ENCODE results near the gene CIB2. TPM values are rescaled to one million over a fixed set of nuclear protein-coding genes. Genes with fewer than 3 reads are reported as not detected.
A peak's percentile ranks its signal among the peaks of the same experiment; 100 is the strongest.

CIB2 gene
- total RNA-seq, 4 donors from 2014 or later: 8.4 to 19.5 (median 9.5) TPM

DNA sequence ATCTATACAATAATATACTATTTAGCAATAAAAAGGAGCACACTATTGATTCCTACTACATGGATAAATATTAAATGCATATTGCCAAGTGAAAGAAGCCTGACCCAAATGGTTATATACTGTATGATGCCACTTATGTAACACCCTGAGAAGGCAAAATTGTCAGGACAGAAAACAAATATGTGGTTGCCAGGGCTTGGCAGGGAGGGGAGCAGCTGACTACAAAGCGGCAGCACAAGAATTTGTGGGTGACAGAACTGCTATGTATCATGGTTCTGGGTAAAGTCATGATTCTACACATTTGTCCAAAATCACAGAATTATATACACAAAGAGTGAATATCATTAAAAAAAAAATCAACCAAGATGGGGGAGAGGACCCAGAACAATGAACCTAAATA lies 76.3 kb downstream of the CIB2 start:
- Histone ChIP-seq H3K9me3 (no peaks in the 10 kb centered on the region), H3K27me3 (no peaks in the 10 kb centered on the region), H3K36me3 (peaks cover 0 to 5% (median 0%) of the 10 kb centered on the region in 4 donors), H3K27ac (peak overlapping the region in 2 of 4 donors; percentile 71 to 84), H3K4me1 (peaks cover 62 to 89% (median 84%) of the 10 kb centered on the region in 4 donors), H3K4me3 (no peak overlapping the region)
- no peak for DNase-seq
- no peak for TF ChIP-seq POLR2A (IDR thresholded peaks at IDR 0.05)
- TF ChIP-seq EP300 (IDR thresholded peaks at IDR 0.05; ENCODE audit: low read depth): no peak
- TF ChIP-seq POLR2AphosphoS5 (IDR thresholded peaks at IDR 0.05): no peak
- TF ChIP-seq CTCF (IDR thresholded peaks at IDR 0.05): no peak
- WGBS, 2 donors (ENCODE audit: low coverage in 1 of 2): 67 to 88% methylated on average over 1 of the region's 1 CpG
- in situ Hi-C loops (cut with MboI; ENCODE audit: low pct_ligation_motif_present in 1 of 4, low pct_unique_long_range_greater_than_20kb in 1 of 4, low sequenced_read_pairs in 3 of 4) (no loop called here), intact Hi-C loops (cut with DNase I; ENCODE audit: low total_unique reads) (loop anchor here (10.0 kb wide), 1 partner anchor 680 kb away; no protein-coding TSS in a partner anchor)

Small RNA genes within 50 kb of the gene (small RNA-seq; reads per million reads assigned to genes)
- gene RF00092: 0 reads per million in 4 donors

Other genes with a start within 250 kb of the CIB2 start
- 10 to 100 TPM; 40.4 to 62.6 (median 53.8) TPM for gene TBC1D2B, start 53.7 kb downstream of the CIB2 start, total RNA-seq
- gene SH2D7, start 38.9 kb downstream of the CIB2 start, total RNA-seq: 1 to 10 TPM in 3 of 4 donors, not detected in 1; 6.0 to 9.7 (median 9.3) TPM
- gene IDH3A, start 17.9 kb upstream of the CIB2 start, total RNA-seq: 100 to 1,000 TPM; 149 to 369 (median 166) TPM
- gene ACSBG1, start 103.1 kb upstream of the CIB2 start, total RNA-seq: 1 to 10 TPM in 1 of 4 donors, not detected in 3; 1.5 TPM
- gene DNAJA4, start 133.1 kb upstream of the CIB2 start, total RNA-seq: 10 to 100 TPM; 34.9 to 69.9 (median 42.5) TPM
- 10 to 100 TPM in 3 of 4 donors, 1 to 10 TPM in 1; 9.0 to 51.4 (median 44.1) TPM for gene SKIC8, start 168.2 kb upstream of the CIB2 start, total RNA-seq
- gene CRABP1, start 208.9 kb upstream of the CIB2 start, total RNA-seq: 1 to 10 TPM in 2 of 4 donors, not detected in 2; 1.9 to 2.7 TPM

All from transverse colon (tissue), 4 donors.